22Rv1 (cell line): ENCODE results near the gene ROCK1.

Experiments used
- ZFX ChIP-seq: fragments of 450-650 bp; IDR thresholded peaks from 2 replicates; pipeline ENCODE4 v1.6.1; 2017; ENCODE audit warnings: antibody characterized with exemption, borderline replicate concordance
- TF ChIP-seq, protein P1 (sequence below): fragments of 450-650 bp; IDR thresholded peaks from 2 replicates; pipeline ENCODE4 v1.5.1; 2017; ENCODE audit warnings: mild to moderate bottlenecking

DNA sequence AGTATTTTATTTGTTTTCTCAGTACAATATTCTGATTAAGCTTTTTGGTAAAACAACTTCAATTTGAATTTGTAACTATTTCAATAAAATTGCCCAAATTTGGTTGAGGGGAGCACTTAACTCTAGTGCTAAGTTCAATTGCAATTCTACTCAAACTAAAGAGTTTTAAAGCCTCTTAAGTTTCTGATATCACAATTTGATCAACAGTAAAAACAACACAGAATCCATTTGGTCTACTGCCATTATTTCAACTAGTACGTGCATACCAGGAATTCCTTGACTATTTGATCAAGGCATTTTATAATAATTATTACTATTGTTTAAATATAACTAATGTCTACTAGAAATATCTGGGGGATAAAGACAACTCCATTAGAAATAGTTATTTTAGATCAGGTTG is 150.9 kb downstream of the ROCK1 start:
- TF ChIP-seq, protein P1, sequence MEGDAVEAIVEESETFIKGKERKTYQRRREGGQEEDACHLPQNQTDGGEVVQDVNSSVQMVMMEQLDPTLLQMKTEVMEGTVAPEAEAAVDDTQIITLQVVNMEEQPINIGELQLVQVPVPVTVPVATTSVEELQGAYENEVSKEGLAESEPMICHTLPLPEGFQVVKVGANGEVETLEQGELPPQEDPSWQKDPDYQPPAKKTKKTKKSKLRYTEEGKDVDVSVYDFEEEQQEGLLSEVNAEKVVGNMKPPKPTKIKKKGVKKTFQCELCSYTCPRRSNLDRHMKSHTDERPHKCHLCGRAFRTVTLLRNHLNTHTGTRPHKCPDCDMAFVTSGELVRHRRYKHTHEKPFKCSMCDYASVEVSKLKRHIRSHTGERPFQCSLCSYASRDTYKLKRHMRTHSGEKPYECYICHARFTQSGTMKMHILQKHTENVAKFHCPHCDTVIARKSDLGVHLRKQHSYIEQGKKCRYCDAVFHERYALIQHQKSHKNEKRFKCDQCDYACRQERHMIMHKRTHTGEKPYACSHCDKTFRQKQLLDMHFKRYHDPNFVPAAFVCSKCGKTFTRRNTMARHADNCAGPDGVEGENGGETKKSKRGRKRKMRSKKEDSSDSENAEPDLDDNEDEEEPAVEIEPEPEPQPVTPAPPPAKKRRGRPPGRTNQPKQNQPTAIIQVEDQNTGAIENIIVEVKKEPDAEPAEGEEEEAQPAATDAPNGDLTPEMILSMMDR, result no peak
- TF ChIP-seq ZFX, result no peak
